ENCODE results near the gene BPIFB3. TPM values are rescaled to one million over a fixed set of nuclear protein-coding genes. Genes with fewer than 3 reads are reported as not detected.

Gene BPIFB3
- total RNA-seq, 2 donors from 2014 or later, result not detected

DNA sequence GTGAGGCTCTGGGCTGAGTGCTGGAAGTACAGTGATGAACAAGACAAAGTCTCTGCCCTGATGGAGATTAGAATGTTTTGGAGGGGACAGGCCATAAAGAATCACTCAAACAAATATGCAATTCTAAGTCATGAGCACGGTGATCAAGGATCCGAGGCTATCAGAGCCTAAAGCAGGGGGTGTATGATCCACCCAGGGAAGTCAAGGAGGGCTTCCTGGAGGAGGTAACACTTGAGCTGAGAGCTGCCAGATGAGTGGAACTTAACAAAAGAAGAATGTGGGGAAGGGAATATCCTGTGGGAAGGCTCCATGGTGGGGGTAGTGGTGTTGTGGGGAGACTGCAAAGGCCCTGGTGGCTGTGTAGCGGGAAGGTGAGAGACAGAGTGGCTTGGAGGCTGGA lies 38.0 kb downstream of the BPIFB3 start:
- Mint-ChIP-seq H3K27me3 (ENCODE audit: insufficient read depth) (no peaks in the 10 kb centered on the region), H3K36me3 (ENCODE audit: low read depth) (no peaks in the 10 kb centered on the region), H3K9me3 (no peaks in the 10 kb centered on the region), H3K4me3 (no peak overlapping the region), H3K4me1 (no peaks in the 10 kb centered on the region), H3K27ac (no peak overlapping the region)
- TF ChIP-seq, protein P1, sequence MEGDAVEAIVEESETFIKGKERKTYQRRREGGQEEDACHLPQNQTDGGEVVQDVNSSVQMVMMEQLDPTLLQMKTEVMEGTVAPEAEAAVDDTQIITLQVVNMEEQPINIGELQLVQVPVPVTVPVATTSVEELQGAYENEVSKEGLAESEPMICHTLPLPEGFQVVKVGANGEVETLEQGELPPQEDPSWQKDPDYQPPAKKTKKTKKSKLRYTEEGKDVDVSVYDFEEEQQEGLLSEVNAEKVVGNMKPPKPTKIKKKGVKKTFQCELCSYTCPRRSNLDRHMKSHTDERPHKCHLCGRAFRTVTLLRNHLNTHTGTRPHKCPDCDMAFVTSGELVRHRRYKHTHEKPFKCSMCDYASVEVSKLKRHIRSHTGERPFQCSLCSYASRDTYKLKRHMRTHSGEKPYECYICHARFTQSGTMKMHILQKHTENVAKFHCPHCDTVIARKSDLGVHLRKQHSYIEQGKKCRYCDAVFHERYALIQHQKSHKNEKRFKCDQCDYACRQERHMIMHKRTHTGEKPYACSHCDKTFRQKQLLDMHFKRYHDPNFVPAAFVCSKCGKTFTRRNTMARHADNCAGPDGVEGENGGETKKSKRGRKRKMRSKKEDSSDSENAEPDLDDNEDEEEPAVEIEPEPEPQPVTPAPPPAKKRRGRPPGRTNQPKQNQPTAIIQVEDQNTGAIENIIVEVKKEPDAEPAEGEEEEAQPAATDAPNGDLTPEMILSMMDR (conservative IDR thresholded peaks at IDR 0.05), result no peak
- Histone ChIP-seq H3K27me3 (ENCODE audit: control insufficient read depth, insufficient read depth, low read length, poor library complexity, severe bottlenecking) (no peaks in the 10 kb centered on the region), H3K4me1 (ENCODE audit: control insufficient read depth, insufficient read depth, low read length) (no peaks in the 10 kb centered on the region), H3K27ac (ENCODE audit: low read depth, low read length) (no peak overlapping the region), H3K9ac (ENCODE audit: extremely low read depth, low read length, poor library complexity, severe bottlenecking) (no peak overlapping the region), H3K9me3 (ENCODE audit: control insufficient read depth, low read length) (no peaks in the 10 kb centered on the region), H3K4me3 (ENCODE audit: low read length) (no peak overlapping the region), H3K36me3 (ENCODE audit: control insufficient read depth, insufficient read depth, low read length) (no peaks in the 10 kb centered on the region)
- WGBS, 2 experiments (ENCODE audit: insufficient coverage in 1 of 2, insufficient read length in 1 of 2), result 94% methylated on average over 3 of the region's 3 CpGs; no CpG with 5 or more reads in 1 of the 2 experiments
- no peak for DNase-seq

DNA sequence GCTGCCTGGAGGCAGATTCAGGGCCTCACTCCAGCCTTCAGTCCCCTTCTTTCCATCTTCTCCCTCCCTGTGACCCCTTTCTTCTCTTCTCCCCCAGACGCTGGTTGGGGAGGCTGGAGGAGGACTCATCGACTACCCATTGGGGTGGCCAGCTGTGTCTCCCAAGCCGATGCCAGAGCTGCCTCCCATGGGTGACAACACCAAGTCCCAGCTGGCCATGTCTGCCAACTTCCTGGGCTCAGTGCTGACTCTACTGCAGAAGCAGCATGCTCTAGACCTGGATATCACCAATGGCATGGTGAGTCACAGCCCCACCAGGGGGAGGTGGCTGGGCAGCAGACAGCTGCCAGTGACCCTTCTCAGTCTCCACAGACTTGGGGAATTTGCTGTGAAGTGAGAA lies 38.7 kb downstream of the BPIFB3 start:
- Mint-ChIP-seq H3K4me3 (no peak overlapping the region), H3K27me3 (ENCODE audit: insufficient read depth) (no peaks in the 10 kb centered on the region), H3K36me3 (ENCODE audit: low read depth) (no peaks in the 10 kb centered on the region), H3K9me3 (no peaks in the 10 kb centered on the region), H3K27ac (no peak overlapping the region), H3K4me1 (no peaks in the 10 kb centered on the region)
- TF ChIP-seq, protein P1 (conservative IDR thresholded peaks at IDR 0.05), result no peak
- Histone ChIP-seq H3K27ac (ENCODE audit: low read depth, low read length) (no peak overlapping the region), H3K9me3 (ENCODE audit: control insufficient read depth, low read length) (no peaks in the 10 kb centered on the region), H3K36me3 (ENCODE audit: control insufficient read depth, insufficient read depth, low read length) (no peaks in the 10 kb centered on the region), H3K4me3 (ENCODE audit: low read length) (no peak overlapping the region), H3K27me3 (ENCODE audit: control insufficient read depth, insufficient read depth, low read length, poor library complexity, severe bottlenecking) (no peaks in the 10 kb centered on the region), H3K9ac (ENCODE audit: extremely low read depth, low read length, poor library complexity, severe bottlenecking) (no peak overlapping the region), H3K4me1 (ENCODE audit: control insufficient read depth, insufficient read depth, low read length) (no peaks in the 10 kb centered on the region)
- DNase-seq, result no peak
- 92 to 100% methylated on average over 1 to 3 of the region's 3 CpGs for WGBS, 2 experiments (ENCODE audit: insufficient coverage in 1 of 2, insufficient read length in 1 of 2)

DNA sequence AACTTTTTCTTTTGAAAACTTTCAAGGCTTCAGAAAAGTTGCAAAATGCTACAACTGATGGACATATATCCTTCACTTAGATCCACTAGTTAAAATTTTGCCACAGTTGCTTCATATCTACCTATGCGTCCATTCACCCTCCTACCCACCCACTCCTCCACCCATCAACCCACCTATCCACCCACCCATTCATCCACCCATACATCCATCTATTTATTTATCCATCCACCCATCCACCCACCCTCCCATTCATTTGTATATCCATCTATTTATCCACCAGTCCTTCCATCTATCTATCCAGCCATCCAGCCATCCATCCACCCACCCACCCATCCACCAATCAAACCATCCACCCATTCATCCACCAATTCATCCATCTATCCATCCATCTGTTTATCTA lies 39.4 kb downstream of the BPIFB3 start:
- Mint-ChIP-seq H3K4me3 (no peak overlapping the region), H3K36me3 (ENCODE audit: low read depth) (no peaks in the 10 kb centered on the region), H3K27ac (no peak overlapping the region), H3K9me3 (no peaks in the 10 kb centered on the region), H3K27me3 (ENCODE audit: insufficient read depth) (no peaks in the 10 kb centered on the region), H3K4me1 (no peaks in the 10 kb centered on the region)
- Histone ChIP-seq H3K27ac (ENCODE audit: low read depth, low read length) (no peak overlapping the region), H3K36me3 (ENCODE audit: control insufficient read depth, insufficient read depth, low read length) (no peaks in the 10 kb centered on the region), H3K4me3 (ENCODE audit: low read length) (no peak overlapping the region), H3K9ac (ENCODE audit: extremely low read depth, low read length, poor library complexity, severe bottlenecking) (no peak overlapping the region), H3K27me3 (ENCODE audit: control insufficient read depth, insufficient read depth, low read length, poor library complexity, severe bottlenecking) (no peaks in the 10 kb centered on the region), H3K9me3 (ENCODE audit: control insufficient read depth, low read length) (no peaks in the 10 kb centered on the region), H3K4me1 (ENCODE audit: control insufficient read depth, insufficient read depth, low read length) (no peaks in the 10 kb centered on the region)
- no peak for DNase-seq
- TF ChIP-seq, protein P1 (conservative IDR thresholded peaks at IDR 0.05), result no peak
- WGBS, 2 experiments (ENCODE audit: insufficient coverage in 1 of 2, insufficient read length in 1 of 2), result 91 to 94% methylated on average over 1 of the region's 1 CpG

Measured in endodermal cell (in vitro differentiated cells).